NCI-H2196 (cell line): ENCODE measurements around the gene CTTNBP2.

Experiments
- DNase-seq: peaks from one replicate; lab custom pipeline; 2025; ENCODE audit not compliant: unreplicated experiment; lab: John Stamatoyannopoulos, UW

The CTTNBP2 gene

GRCh38 chr7:117873310-117874190, at the start of gene CTTNBP2:
CTTNBP2 (minus strand) TSS chr7:117873441; CDS start chr7:117873415, 26 bp downstream.
- DNase-seq = no peak

GRCh38 chr7:117916309-117916708, 43.1 kb upstream of the CTTNBP2 start:
- no peak for DNase-seq

GRCh38 chr7:117912421-117912820, 39.2 kb upstream of the CTTNBP2 start:
- no peak for DNase-seq

GRCh38 chr7:117908031-117908795, 35.0 kb upstream of the CTTNBP2 start:
- no peak for DNase-seq

GRCh38 chr7:117907049-117907640, 33.9 kb upstream of the CTTNBP2 start:
- no peak for DNase-seq

GRCh38 chr7:117902314-117902889, 29.2 kb upstream of the CTTNBP2 start:
- no peak for DNase-seq

GRCh38 chr7:117901089-117901797, 28.0 kb upstream of the CTTNBP2 start:
- no peak for DNase-seq

- DNase-seq = no peak
Observed at GRCh38 chr7:117896339-117896738, 23.1 kb upstream of the CTTNBP2 start.

- DNase-seq = no peak
Observed at GRCh38 chr7:117895276-117895675, 22.0 kb upstream of the CTTNBP2 start.

- DNase-seq = no peak
Observed at GRCh38 chr7:117894037-117894436, 20.8 kb upstream of the CTTNBP2 start.

- DNase-seq = no peak
Observed at GRCh38 chr7:117892821-117893220, 19.6 kb upstream of the CTTNBP2 start.

GRCh38 chr7:117889611-117890010, 16.4 kb upstream of the CTTNBP2 start:
- no peak for DNase-seq

- DNase-seq = no peak
Observed at GRCh38 chr7:117888627-117889026, 15.4 kb upstream of the CTTNBP2 start.

- no peak for DNase-seq
Observed at GRCh38 chr7:117882594-117882993, 9.4 kb upstream of the CTTNBP2 start.

- no peak for DNase-seq
Observed at GRCh38 chr7:117876761-117877160, 3.5 kb upstream of the CTTNBP2 start.

GRCh38 chr7:117875566-117875965, 2.3 kb upstream of the CTTNBP2 start:
- no peak for DNase-seq

GRCh38 chr7:117874191-117874700, 1.0 kb upstream of the CTTNBP2 start:
- no peak for DNase-seq

GRCh38 chr7:117872561-117873309, 506 bp downstream of the CTTNBP2 start:
- no peak for DNase-seq

GRCh38 chr7:117871778-117872538, 1.3 kb downstream of the CTTNBP2 start:
- no peak for DNase-seq
